HepG2 (cell line): ENCODE results near the gene GNAI2. TPM values are rescaled to one million over a fixed set of nuclear protein-coding genes. Genes with fewer than 3 reads are reported as not detected.

Experiments
- IRF2 ChIP-seq: IDR thresholded peaks from 2 replicates; pipeline ENCODE4 v1.6.1; 2018; ENCODE audit warnings: missing genetic modification reagents, missing compliant biosample characterization
- SMAD1 ChIP-seq: sonication (generic); formaldehyde crosslinking; IDR thresholded peaks from 2 replicates; pipeline ENCODE4 v1.4.0; 2020; ENCODE audit warnings: missing genetic modification reagents, low read depth, mild to moderate bottlenecking, borderline replicate concordance
- YEATS4 ChIP-seq: sonication (generic); formaldehyde crosslinking; IDR thresholded peaks from 2 replicates; pipeline ENCODE4 v1.4.0; 2020; ENCODE audit warnings: missing genetic modification reagents, borderline replicate concordance
- ZNF552 ChIP-seq: sonication (generic); formaldehyde crosslinking; IDR thresholded peaks from 2 replicates; pipeline ENCODE4 v1.9.0; 2022; ENCODE audit warnings: missing genetic modification reagents, mild to moderate bottlenecking, borderline replicate concordance
- ZNF839 ChIP-seq: sonication (generic); formaldehyde crosslinking; IDR thresholded peaks from 2 replicates; pipeline ENCODE4 v1.4.0; 2020; ENCODE audit warnings: missing genetic modification reagents, mild to moderate bottlenecking, borderline replicate concordance
- polyA plus RNA-seq, 8 experiments: library from polyadenylated mRNA; depleted of rRNA in 3 of 8; stranded (reverse) in 7 of 8; unstranded in 1 of 8; fragments of >200 nt; fragmentation: Illumina TruSeq in 4 of 8; extraction: Trizol in 4 of 8; gene quantifications; 2 replicates each; pipeline versions ENCODE4 v1.2.1 to v1.2.3, GENCODE V29; 2011 to 2016; ENCODE audit warnings: low read depth in 4 of 8, missing spikeins in 1 of 8, mixed read lengths in 1 of 8; ENCODE audit not compliant: insufficient read depth in 1 of 8
- total RNA-seq, 5 experiments: library from RNA; depleted of rRNA; stranded (reverse); fragments of >200 nt; fragmentation: Illumina TruSeq; extraction: Trizol; gene quantifications; 2 replicates each; pipeline ENCODE4 v1.2.3, GENCODE V29; 2016; ENCODE audit warnings: low read depth in 1 of 5
- TF ChIP-seq, protein P1 (sequence below): sonication (generic); formaldehyde crosslinking; IDR thresholded peaks from 2 replicates; pipeline ENCODE4 v1.8.0; 2022; ENCODE audit warnings: missing genetic modification reagents, mild to moderate bottlenecking, moderate library complexity, borderline replicate concordance
- TF ChIP-seq, protein P2 (sequence below): sonication (generic); formaldehyde crosslinking; IDR thresholded peaks from 2 replicates; pipeline ENCODE4 v1.4.0; 2020; ENCODE audit warnings: missing genetic modification reagents
- TF ChIP-seq, protein P3 (sequence below): sonication (generic); formaldehyde crosslinking; IDR thresholded peaks from 2 replicates; pipeline ENCODE4 v1.4.0; 2020; ENCODE audit warnings: mild to moderate bottlenecking, missing genetic modification reagents
- TF ChIP-seq, protein P4 (sequence below): sonication (generic); formaldehyde crosslinking; IDR thresholded peaks from 2 replicates; pipeline ENCODE4 v1.5.0; 2020; ENCODE audit warnings: mild to moderate bottlenecking, missing genetic modification reagents, moderate library complexity

GNAI2 gene
- total and polyA plus RNA-seq, 2 of the 13 experiments (the other 11 are each of a cell fraction or from before 2014, with no cell fraction given) = 51.1 to 66.2 TPM

DNA sequence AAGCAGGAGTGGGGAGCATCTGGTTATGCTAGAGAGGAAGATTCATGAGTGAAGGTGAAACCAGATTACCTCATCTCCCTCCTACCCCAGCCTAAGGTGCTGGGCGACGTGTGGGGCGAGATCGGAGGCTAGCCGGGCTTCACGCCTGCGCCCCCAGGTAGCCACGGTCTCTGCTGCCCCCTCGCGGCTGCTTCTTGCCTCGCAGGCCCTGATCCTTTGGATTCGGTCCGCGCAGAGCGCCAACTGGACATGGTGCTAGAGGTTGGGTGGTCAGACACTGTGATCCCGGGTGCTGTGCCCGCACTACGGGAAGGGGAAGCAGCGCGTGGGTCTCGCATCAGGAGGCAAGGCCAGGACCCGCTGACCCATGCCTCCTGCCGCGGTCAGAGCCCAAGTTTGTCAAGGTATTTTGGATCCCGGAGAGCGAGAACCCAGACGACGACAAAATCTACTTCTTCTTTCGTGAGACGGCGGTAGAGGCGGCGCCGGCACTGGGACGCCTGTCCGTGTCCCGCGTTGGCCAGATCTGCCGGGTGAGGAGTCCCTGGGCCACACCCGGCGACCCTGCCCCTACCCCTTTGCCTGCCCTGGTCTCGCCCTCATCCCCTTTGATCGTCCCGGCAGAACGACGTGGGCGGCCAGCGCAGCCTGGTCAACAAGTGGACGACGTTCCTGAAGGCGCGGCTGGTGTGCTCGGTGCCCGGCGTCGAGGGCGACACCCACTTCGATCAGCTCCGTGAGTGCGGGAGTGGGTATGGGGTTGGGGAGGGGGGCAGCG, 37.1 kb downstream of the GNAI2 start (continued):
- TF ChIP-seq ZNF552 (CRISPR knock-in tag) (no peak), SMAD1 (peak; percentile 59; the same call in 1 of the 2 replicates), YEATS4 (CRISPR knock-in tag) (no peak), ZNF839 (peak; percentile 78; the same call in 1 of the 2 replicates), IRF2 (CRISPR knock-in tag) (peak; percentile 77)
- TF ChIP-seq, protein P1, sequence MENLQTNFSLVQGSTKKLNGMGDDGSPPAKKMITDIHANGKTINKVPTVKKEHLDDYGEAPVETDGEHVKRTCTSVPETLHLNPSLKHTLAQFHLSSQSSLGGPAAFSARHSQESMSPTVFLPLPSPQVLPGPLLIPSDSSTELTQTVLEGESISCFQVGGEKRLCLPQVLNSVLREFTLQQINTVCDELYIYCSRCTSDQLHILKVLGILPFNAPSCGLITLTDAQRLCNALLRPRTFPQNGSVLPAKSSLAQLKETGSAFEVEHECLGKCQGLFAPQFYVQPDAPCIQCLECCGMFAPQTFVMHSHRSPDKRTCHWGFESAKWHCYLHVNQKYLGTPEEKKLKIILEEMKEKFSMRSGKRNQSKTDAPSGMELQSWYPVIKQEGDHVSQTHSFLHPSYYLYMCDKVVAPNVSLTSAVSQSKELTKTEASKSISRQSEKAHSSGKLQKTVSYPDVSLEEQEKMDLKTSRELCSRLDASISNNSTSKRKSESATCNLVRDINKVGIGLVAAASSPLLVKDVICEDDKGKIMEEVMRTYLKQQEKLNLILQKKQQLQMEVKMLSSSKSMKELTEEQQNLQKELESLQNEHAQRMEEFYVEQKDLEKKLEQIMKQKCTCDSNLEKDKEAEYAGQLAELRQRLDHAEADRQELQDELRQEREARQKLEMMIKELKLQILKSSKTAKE (CRISPR knock-in tag) = no peak
- TF ChIP-seq, protein P2, sequence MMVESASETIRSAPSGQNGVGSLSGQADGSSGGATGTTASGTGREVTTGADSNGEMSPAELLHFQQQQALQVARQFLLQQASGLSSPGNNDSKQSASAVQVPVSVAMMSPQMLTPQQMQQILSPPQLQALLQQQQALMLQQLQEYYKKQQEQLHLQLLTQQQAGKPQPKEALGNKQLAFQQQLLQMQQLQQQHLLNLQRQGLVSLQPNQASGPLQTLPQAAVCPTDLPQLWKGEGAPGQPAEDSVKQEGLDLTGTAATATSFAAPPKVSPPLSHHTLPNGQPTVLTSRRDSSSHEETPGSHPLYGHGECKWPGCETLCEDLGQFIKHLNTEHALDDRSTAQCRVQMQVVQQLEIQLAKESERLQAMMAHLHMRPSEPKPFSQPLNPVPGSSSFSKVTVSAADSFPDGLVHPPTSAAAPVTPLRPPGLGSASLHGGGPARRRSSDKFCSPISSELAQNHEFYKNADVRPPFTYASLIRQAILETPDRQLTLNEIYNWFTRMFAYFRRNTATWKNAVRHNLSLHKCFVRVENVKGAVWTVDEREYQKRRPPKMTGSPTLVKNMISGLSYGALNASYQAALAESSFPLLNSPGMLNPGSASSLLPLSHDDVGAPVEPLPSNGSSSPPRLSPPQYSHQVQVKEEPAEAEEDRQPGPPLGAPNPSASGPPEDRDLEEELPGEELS (CRISPR knock-in tag) = no peak
- TF ChIP-seq, protein P3, sequence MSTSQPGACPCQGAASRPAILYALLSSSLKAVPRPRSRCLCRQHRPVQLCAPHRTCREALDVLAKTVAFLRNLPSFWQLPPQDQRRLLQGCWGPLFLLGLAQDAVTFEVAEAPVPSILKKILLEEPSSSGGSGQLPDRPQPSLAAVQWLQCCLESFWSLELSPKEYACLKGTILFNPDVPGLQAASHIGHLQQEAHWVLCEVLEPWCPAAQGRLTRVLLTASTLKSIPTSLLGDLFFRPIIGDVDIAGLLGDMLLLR (CRISPR knock-in tag) = peak; percentile 43; the same call in 1 of the 2 replicates
- TF ChIP-seq, protein P4, sequence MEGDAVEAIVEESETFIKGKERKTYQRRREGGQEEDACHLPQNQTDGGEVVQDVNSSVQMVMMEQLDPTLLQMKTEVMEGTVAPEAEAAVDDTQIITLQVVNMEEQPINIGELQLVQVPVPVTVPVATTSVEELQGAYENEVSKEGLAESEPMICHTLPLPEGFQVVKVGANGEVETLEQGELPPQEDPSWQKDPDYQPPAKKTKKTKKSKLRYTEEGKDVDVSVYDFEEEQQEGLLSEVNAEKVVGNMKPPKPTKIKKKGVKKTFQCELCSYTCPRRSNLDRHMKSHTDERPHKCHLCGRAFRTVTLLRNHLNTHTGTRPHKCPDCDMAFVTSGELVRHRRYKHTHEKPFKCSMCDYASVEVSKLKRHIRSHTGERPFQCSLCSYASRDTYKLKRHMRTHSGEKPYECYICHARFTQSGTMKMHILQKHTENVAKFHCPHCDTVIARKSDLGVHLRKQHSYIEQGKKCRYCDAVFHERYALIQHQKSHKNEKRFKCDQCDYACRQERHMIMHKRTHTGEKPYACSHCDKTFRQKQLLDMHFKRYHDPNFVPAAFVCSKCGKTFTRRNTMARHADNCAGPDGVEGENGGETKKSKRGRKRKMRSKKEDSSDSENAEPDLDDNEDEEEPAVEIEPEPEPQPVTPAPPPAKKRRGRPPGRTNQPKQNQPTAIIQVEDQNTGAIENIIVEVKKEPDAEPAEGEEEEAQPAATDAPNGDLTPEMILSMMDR (CRISPR knock-in tag) = peak; percentile 99
